GM13976 (cell line): ENCODE results near the gene GSTM1.

Experiments used
- DNase-seq: peaks from one replicate; pipeline ENCODE4 v3.0.0; 2012; ENCODE audit warnings: low spot score
- in situ Hi-C: fragments of 300-500 bp; cut with MboI; formaldehyde crosslinking; loops from one replicate; pipeline ENCODE4 v1.12.0; 2022; ENCODE audit warnings: low sequenced_read_pairs, mixed read lengths, inconsistent platforms; ENCODE audit not compliant: unreplicated experiment
- TF ChIP-seq, protein P1 (sequence below): IDR thresholded peaks from 2 replicates; pipeline ENCODE4 v1.5.1; 2012; ENCODE audit warnings: borderline replicate concordance, mild to moderate bottlenecking; ENCODE audit not compliant: insufficient read depth; ENCODE audit errors: extremely low read depth, missing control alignments, control extremely low read depth

The GSTM1 gene

DNA sequence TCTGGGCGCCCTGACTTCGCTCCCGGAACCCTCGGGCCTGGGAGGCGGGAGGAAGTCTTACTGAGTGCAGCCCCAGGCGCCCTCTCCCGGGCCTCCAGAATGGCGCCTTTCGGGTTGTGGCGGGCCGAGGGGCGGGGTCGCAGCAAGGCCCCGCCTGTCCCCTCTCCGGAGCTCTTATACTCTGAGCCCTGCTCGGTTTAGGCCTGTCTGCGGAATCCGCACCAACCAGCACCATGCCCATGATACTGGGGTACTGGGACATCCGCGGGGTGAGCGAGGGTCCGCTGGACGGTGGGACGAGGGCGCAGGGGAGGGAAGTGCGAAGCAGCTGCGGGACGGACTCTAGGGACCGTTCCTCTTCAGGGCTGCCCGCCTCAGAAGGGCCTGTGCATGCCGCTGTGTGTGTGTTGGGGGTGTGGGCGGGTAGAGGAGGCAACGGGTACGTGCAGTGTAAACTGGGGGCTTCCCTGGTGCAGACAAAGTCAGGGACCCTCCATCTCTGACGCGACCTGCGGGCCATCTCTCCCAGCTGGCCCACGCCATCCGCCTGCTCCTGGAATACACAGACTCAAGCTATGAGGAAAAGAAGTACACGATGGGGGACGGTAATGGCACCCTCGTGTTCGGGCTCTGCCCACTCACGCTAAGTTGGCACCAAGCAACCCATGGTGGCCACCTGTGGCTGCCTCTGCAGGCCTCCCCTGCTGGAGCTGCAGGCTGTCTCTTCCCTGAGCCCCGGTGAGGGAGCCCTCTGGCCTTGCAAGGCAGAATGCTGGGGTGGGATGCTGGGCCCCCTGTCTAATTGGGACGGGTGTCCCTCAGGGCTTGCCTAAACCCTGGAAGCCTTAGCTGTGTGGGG lies at the start of gene GSTM1:
TSS of gene GSTM1 (plus strand) at position 177 of the 859 bp plus-strand sequence. CDS start at position 234, 57 bp downstream.
- TF ChIP-seq, protein P1, sequence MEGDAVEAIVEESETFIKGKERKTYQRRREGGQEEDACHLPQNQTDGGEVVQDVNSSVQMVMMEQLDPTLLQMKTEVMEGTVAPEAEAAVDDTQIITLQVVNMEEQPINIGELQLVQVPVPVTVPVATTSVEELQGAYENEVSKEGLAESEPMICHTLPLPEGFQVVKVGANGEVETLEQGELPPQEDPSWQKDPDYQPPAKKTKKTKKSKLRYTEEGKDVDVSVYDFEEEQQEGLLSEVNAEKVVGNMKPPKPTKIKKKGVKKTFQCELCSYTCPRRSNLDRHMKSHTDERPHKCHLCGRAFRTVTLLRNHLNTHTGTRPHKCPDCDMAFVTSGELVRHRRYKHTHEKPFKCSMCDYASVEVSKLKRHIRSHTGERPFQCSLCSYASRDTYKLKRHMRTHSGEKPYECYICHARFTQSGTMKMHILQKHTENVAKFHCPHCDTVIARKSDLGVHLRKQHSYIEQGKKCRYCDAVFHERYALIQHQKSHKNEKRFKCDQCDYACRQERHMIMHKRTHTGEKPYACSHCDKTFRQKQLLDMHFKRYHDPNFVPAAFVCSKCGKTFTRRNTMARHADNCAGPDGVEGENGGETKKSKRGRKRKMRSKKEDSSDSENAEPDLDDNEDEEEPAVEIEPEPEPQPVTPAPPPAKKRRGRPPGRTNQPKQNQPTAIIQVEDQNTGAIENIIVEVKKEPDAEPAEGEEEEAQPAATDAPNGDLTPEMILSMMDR: no peak
- no peak for DNase-seq
- in situ Hi-C loops: no loop called here

DNA sequence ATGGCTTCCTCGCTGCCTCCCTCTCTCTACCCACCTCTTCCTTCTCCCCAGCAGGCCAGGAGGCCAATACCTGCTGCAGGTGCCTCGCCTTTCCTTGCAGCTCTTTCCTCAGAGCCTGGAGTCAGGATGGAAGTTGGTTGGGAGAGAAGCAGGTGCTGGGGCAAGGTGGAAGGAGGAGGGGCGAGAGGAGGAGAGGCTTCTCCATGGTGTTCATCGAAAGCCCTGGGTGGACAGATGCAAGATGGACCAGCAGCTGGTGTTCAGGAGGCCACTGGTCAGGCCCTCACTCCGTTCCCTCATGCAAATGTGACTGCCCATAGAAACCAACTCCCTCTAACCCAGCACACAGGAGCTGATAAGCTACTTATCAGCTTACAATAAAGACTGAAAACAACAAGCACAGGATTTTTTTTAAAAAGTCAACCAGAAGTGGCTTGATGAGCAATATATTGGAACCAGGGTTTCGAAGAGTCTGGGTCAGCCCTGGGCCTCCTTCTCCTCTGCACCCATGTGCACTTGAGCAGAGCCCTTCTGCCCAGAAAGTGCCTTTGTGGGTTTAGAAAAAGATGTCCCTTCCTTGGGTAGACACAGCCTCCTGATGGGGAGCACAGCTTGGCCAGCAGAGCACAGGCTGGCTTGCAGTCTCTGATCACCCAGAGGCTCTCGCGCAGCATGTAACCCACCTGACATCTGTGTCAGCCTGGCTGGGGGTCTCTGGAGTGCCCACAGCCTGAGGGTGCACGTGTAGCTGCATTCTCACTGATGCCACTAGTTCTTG lies 48.4 kb upstream of the GSTM1 start:
- in situ Hi-C loops: no loop called here
- DNase-seq: peak; percentile 4
- TF ChIP-seq, protein P1: no peak

DNA sequence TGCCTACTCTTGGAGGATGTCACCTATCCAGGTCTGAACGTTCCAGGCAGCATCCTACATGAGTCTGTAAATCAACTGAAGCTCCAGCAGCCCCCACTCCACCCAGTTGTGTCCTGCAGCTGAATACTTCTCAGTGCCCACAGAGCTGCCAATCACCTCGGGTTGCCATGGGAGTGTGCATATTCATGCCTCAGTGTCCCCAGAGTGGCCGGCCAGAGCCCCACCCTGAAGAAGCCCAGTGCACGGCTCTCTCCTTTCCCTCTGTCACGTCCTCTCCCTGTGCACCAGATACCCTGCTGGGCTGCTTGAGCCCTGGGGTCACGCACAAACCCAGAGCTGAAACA lies 47.8 kb upstream of the GSTM1 start:
- TF ChIP-seq, protein P1: no peak
- no peak for DNase-seq
- in situ Hi-C loops: loop anchor here (5.0 kb wide), 2 partner anchors 132 to 342 kb away; partner anchors contain the start of gene AHCYL1

DNA sequence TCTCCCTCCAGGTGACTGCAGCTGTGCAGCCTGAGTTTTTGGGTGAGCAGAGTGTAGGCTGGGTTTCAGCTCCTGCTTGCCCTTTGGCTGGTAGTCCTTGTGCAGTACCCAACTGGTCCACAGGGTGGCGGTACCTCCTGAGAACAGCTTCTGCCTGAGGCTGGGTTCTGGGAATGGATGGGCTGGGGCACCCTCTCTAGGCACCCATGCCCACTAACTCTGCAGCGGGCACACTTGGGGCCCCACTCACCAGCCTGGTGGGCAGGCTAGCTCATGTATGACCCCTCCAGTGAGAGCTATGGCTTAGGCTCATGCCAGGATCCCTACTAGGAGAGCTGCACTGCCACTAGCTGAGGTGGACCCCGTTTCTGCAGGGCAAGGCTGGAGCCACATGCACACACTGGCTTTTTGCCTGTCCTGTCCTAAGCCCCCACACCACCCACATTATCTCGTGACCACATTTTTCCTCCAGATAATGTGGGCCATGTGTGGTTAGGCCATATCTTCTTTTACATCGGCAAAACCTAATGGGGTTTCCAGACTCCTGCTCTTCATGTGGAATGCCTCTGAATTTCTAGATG lies 47.2 kb upstream of the GSTM1 start:
- TF ChIP-seq, protein P1: peak; percentile 92
- in situ Hi-C loops: loop anchor here (5.0 kb wide), 2 partner anchors 132 to 342 kb away; partner anchors contain the start of gene AHCYL1
- peak; percentile 77 for DNase-seq

DNA sequence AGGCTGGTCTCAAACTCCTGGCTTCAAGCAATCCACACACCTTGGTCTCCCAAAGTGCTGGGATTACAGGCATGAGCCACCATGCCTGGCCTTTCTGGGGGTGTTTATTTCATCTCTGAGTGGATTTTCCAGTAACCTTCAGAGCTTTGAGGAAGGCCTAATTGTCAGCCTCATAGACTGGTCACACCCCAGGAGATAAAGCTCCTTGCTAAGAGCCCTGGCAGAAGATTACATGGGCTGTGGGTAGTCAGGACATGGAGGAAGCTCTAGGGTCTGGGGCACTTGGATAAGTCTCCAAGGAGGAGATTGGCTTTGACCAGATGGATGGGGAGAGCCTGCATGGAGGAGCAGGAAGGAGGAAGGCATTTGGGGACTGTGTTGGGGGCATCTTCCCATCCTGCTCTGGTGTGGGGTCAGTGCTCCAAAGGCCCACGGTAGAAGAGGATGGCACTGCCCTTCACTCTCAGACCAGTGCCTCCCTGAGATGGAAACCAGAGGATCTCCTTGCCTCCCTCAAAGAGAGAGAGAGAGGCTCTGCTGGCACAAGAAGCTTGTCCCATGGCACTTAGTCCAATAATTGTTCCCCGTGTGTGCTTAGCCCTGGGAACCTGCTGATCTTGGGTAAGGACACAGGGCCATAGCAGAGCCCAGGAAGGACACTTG lies 46.4 kb upstream of the GSTM1 start:
- TF ChIP-seq, protein P1: no peak
- DNase-seq: peak; percentile 4
- in situ Hi-C loops: loop anchor here (5.0 kb wide), 2 partner anchors 131 to 341 kb away; partner anchors contain the start of gene AHCYL1

DNA sequence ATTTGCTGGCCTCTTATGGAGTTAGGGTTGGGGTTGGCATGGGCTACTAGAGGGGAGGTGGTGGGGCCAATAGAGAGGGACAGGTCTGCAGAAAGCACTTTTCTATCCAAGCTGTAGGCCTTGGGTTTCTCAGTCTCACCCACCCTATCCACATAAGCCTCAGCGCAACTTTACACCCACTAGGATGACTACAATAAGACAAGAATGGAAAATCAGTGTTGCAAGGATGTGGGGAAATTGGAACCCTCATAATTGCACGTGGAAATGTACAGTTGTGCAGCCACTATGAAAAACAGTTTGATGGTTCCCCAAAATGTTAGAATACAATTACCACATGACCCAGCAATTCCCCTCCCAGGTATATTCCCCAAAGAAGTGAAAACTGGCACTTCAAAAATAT lies 45.8 kb upstream of the GSTM1 start:
- no peak for DNase-seq
- in situ Hi-C loops: loop anchor here (5.0 kb wide), 2 partner anchors 130 to 340 kb away; partner anchors contain the start of gene AHCYL1
- TF ChIP-seq, protein P1: no peak
